Activated CD4-positive, CD25-positive, alpha-beta regulatory T cell treated with anti-CD3 and anti-CD28 coated beads, Interleukin-2, amount 50 U/mL, for 24 hours (primary cell): ENCODE measurements around the gene KCTD2.

Source experiments
- ATAC-seq, 2 donors: fragments of 150-1000 bp; cut with Tn5 transposase; one replicate each; pipeline ENCODE4 v1.10.0; 2021; ENCODE audit warnings: mild to moderate bottlenecking in 1 of 2, moderate library complexity in 1 of 2

Gene KCTD2

DNA sequence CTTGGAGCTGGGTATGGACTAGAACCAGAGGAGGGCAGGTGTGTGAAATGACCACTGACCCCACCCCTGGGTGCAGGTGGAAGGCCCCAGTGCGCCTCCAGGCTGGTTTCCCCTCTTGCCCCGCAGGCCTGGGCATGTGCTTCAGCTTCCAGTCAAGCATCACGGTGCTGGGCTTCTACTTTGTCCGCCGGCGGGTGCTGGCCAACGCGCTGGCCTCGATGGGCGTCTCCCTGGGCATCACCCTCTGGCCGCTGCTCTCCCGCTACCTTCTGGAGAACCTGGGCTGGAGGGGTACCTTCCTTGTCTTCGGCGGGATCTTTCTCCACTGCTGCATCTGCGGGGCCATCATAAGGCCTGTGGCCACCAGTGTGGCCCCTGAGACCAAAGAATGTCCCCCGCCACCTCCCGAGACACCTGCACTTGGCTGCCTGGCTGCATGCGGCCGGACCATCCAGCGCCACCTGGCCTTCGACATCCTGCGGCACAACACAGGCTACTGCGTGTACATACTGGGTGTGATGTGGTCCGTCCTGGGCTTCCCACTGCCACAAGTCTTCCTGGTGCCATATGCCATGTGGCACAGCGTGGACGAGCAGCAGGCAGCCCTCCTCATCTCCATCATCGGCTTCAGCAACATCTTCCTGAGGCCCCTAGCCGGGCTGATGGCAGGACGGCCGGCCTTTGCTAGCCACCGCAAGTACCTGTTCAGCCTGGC lies 53.0 kb downstream of the KCTD2 start:
- ATAC-seq: no peak

DNA sequence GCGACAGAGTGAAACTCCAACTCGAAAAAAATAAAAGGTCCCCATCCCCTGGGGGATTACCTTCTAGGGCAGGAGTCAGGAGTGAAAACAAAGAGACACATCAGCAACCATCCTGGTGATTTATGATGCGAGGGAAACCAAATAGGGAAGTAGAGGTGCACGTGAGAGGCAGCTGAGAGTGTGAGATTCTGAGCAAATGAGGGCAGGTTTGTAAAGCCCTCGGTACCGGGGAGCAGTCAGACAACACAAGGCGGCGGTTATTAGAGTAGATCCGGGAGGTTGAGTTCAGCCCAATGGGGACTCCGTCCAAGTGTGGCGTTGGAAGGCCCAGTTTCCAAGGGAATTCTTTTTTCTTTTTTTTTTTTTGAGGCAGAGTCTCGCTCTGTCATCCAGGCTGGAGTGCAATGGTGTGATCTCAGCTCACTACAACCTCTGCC lies 55.4 kb downstream of the KCTD2 start:
- no peak for ATAC-seq

DNA sequence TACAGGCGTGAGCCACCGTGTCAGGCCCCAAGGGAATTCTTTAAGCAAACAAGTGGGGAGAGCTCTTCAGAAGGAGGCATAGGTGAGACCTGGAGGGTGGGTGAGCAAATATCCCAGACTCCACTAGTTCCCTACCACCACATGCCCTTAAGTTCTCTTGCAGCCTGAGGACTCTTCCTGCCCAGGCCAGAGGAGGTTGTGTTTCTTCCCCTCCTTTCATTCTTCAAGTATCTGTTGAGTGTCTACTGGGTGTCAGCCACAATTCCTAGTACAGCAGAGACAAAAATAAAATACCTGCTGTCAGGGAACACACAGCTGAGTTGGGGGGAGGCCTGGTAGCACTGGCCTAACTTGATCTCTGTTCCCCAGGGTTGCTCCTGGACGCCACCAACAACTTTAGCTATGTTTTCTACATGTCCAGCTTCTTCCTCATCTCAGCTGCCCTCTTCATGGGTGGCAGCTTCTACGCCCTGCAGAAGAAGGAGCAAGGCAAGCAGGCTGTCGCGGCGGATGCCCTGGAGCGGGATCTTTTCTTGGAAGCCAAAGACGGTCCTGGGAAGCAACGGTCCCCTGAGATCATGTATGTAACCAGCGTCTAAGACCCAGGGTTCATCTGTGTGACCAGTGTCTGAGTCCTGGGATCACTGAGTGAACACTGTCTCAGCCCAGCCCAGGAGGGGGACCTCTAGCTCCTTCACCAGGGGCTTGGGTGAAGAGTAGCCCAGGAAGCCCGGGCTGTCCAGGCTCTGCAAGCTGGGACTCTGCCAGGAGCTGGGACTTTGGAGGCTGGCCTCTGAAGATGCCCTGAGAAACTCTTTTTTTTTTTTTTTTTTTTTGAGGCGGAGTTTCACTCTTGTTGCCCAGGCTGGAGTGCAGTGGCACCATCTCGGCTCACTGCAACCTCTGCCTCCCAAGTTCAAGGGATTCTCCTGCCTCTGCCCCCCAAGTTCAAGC lies 56.9 kb downstream of the KCTD2 start:
- no peak for ATAC-seq

DNA sequence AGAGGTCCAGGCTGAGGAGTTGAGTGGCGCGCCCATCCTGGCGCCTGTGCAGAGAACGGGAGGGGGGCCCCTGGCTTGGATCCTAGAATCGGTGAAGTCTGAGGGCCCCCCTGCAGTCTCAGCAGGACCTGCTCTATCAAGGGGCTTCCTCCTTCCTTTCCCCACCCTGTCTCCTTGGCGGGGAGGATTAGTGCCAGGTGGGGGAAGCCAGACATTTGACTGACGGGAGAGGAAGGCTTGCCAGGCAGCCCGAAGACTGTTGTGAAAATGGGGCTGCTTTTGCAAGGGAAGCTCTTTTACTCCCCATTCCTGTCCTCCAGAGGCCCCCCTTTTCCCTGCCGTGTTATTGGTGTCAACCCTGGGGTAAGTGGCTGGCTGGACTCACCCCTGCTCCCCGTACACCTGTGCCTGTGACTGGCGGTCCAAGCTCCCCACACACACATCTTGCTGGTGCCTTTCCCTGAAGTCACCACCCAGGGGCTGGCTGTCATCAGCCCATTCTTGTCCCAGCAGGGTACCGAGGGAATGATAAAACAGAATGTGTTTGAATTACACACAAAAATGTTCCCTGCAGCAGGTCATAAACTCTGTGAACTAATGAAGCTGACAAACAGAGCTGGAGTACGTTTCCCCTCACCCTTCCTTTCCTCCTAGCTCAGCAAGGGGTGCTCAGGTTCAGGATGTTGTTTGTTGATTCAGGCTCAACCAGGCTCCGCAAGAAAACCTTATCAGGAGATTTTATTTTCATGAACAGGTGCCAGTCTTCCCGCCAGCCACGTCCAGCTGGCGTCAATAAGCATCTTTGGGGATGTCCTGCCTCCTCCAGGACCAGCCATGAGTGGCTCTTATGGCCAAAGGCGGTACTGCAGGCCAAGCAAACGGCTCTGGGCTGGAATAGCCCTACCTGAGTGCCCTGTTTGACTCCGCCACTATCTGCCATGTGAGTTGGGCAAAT lies 58.4 kb downstream of the KCTD2 start:
- ATAC-seq: no peak

DNA sequence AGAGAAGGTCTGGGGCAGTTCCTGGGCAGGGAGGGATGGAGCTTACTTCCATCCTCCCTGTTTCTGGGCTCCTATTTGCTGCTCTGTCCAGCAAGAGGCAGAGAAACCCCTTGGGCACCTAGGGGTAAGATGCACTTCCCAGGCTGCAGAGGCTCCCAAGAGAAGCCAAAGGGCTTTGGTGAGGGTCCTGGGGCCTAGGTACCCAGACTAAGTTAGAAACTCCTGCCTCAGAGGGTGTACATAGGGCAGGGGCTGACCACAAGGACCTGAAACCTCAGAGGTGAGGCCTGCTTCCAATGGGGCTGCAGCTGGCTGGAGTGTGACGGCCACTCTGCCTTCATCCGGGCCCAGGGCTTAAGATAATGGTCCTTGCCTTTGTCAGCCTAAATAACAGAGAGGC lies 61.2 kb downstream of the KCTD2 start:
- ATAC-seq: no peak

DNA sequence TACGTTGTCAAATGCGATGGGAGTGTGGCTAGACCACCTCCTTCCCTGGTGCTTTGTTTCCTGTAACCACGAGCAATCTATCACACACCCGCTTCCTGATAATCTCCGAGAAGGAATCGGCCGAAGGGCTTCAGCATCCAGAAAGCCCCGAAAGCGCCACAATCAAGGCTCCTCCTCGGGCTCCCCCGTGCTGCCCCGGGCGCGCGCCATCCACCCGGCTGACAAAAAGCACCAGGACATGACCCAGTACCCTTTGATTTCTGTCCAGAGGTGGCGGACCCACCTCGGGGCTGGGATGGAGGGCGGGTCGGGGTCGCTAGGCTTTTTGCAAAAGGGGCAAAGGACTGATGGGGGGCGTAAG lies 62.0 kb downstream of the KCTD2 start:
- ATAC-seq: no peak

DNA sequence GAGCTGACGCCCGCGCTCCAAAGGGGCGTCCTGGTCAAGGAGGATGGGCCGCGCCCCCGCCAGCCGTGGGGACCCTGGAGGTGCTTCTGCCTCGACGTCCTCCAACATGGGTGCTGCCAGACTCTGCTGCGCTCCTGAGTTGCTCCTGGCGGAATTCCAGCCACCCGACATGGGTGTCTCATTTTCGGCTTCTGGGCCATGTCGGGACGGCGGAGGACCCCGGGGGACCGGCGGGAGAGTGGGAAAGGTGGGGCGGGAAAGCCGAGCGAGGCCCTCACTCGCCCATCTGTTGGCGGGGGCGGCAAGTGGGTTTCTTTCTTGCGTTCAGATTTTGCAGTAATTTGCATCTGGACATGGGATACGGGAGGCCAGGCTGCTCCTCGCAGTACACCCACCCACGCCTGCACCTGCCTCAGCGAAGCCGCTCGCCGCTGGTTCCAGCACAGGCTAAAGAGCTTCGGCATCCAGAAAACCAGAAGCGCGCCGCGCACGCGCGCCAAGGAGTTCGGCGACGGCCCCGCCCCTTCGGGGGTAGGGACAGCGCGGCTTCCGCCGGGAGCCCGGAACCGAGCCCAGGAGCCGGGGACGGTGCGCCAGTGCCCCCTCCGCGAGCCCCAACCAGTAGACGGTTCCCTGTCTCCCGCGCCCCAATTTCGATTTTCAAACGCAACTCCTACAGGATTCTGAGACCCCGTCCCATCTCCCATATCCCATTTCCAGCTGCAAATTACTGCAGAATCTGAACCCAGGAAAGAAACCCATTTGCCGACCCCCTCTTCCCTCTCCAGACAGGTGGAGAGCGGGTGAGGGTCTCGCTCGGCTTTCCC lies 62.6 kb downstream of the KCTD2 start, which contains the start of gene ARMC7:
TSS of gene ARMC7 (plus strand) at position 563 of the 827 bp plus-strand sequence. CDS start 320 bp downstream, outside the sequence.
- ATAC-seq: peak; percentile 83 to 87

DNA sequence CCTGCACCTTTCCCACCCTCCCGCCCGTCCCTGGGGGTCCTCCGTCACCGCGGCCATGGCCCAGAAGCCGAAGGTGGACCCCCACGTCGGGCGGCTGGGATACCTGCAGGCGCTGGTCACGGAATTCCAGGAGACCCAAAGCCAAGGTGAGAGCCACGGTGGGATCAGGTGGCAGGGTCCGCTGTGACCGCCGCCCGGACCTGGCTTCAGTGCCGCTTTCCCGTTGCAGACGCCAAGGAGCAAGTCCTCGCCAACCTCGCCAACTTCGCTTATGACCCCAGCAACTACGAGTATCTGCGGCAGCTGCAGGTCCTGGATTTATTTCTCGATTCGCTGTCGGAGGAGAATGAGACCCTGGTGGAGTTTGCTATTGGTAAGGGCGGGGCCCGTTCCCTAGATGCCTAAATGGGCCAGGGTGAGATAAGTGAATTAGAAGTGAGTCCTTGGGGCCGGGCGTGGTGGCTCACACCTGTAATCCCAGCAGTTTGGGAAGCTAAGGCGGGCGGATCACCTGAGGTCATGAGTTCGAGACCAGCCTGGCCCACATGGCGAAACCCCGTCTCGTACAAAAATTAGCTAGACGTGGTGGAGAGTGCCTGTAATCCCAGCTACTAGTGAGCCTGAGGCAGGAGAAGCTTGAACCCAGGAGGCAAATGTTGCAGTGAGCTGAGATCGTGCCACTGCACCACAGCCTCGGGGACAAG lies 63.4 kb downstream of the KCTD2 start:
- no peak for ATAC-seq

DNA sequence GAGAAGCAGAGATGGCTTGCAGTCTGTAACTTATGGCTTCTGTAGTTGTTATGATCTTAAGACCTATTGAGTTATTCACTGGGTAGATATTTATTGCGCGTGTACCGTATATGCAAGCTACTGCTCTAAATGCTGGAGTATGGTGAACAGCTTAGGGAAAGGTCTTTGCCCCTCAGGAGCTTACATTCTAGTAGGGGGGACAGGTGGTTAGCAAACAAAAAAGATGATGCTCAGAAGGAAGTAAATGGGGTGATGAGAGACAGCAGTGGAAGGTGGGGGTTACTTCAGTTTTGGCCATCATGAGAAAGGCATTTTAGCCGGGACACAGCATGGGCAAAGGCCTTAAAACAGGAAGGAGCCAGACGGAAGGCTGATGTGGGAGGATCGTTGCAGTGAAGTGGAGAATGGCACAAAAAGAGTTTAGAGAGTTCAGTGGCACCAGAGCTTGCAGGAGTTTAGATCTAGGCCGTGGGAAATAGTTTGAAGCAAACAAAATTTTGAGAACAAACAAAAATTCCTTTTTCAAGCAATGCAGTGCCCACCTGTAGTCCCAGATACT lies 64.8 kb downstream of the KCTD2 start:
- ATAC-seq: no peak

DNA sequence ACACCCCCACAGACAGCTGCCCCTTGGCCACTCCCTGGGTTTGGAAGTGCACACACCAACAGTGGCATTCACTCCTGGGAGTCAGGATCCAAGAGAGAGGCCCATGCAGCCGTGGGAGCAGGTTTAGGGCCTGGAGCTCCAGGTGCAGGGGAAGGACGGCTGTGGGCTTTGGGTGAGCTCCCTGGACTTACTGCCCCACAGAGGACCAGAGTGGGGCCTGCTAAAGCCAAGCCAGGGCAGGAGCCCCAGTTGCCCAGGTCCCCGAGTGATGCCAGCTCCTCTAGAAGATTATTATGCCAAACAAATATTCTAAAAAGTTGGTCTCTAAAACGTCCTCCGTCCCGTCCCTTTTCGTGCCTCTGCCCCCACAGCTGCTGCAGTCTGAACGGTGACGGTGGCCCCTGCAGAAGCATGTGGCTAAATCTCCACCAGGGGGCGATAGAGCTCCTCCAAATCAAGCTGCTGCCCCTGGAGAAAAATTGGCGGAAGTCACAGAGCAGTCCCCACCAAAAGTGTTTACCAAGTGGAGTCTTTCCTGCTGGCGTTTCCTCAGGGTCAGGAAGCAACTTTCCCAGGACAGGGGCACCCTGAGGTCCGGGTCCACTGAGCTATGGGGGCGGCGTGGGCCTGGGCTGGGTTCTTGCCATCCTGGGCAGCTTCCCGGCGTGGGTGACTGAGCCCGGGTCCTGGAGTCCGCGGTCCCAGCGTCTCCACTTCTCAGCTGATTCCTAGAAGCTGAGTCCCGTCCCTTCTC lies 67.0 kb downstream of the KCTD2 start:
- peak; percentile 64 to 74 for ATAC-seq

DNA sequence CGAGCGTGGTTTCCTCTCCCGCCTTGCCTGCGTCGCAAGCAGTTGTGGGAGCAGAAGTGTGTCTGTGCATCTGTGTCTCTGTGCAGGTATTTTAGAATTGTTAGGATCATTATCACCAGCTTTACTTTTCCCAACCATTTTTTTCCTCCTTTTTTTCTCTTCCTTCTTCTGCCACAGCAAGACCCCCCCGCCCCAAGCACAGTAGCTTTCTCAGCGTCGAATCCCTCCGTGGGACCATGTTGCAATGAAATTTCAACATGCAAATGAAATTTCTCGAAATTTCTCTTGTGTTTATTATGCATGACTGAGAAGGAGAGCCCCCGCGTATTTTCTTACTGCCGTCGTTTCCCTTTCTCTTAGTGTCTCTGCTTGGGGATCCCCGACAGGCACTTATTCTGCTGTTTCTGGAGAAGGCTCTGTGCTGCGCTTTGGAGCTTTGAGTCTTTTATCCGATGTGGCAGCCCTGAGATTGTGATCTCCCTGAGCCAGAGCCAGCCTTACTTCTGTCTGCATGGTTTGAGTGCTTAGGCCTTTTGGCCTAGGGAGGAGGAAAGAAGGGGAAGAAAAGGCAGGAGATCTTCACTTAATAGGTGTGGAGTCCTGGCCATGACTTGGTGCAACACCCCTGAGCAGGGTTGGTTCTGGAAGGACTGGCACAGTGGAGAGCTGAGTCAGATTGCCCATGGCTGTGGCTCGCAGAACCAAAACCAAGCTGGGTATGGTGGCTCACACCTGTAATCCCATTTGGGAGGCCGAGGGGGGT lies 67.7 kb downstream of the KCTD2 start:
- no peak for ATAC-seq
